HepG2 (cell line): ENCODE results near the gene PMFBP1. TPM values are rescaled to one million over a fixed set of nuclear protein-coding genes. Genes with fewer than 3 reads are reported as not detected.

Experiments used
- ATAC-seq: fragments of 200-7000 bp; cut with Tn5 transposase; 3 replicates; pipeline ENCODE4 v1.9.1; 2020; ENCODE audit warnings: mild to moderate bottlenecking, moderate library complexity
- BruUV-seq: library from RNA; stranded (reverse); fragments of 400-500 nt; replicated peaks from 2 replicates; lab custom pipeline; 2021; lab: Mats Ljungman, UMichigan
- CTCF ChIA-PET: fragments of 300-600 bp; formaldehyde crosslinking; extraction: SDS; loops from one replicate; lab custom pipeline; 2021; ENCODE audit warnings: low total read pairs, inconsistent platforms, low intra/inter-chr PET ratio; lab: Yijun Ruan, JAX
- POLR2A ChIA-PET: fragments of 350-600 bp; sonication (Branson Sonifier 250); formaldehyde crosslinking; loops from one replicate; lab custom pipeline; 2020; ENCODE audit warnings: antibody characterized with exemption, inconsistent platforms; lab: Yijun Ruan, JAX
- DNase-seq: peaks from one replicate; pipeline ENCODE4 v3.0.0-alpha.2; 2015; ENCODE audit warnings: low spot score
- FAIRE-seq: peaks from 3 replicates; lab custom pipeline; 2011; peaks lifted over from hg19 to GRCh38; lab: Jason Lieb, UNC
- H2AFZ ChIP-seq: one replicate; pipeline ENCODE4 v1.6.1; 2011; ENCODE audit warnings: low read length, inconsistent platforms
- H3K27ac ChIP-seq: fragments of 300-600 bp; 3 replicates; pipeline ENCODE4 v1.8.0; 2011; ENCODE audit warnings: mixed run types, mild to moderate bottlenecking, mixed read lengths, low read length, inconsistent platforms; ENCODE audit not compliant: insufficient read depth; ENCODE audit errors: extremely low read length
- H3K27me3 ChIP-seq, 2 experiments: fragments of 200-600 bp in 1 of 2; 2 replicates in 1 of 2; 3 replicates in 1 of 2; pipeline versions ENCODE4 v1.6.0 to v1.8.0; 2011; ENCODE audit warnings: low read length in 2 of 2, mild to moderate bottlenecking in 2 of 2, moderate library complexity in 2 of 2, inconsistent platforms in 1 of 2; ENCODE audit not compliant: insufficient read depth in 2 of 2, control insufficient read depth in 1 of 2
- H3K36me3 ChIP-seq, 2 experiments: fragments of 200-600 bp in 1 of 2; replicated peaks in 1 of 2; 2 replicates in 1 of 2; 3 replicates in 1 of 2; pipeline versions ENCODE4 v1.5.1 to v1.8.0; 2011; ENCODE audit warnings: low read length in 2 of 2, inconsistent platforms in 1 of 2; ENCODE audit not compliant: insufficient read depth in 2 of 2, control insufficient read depth in 1 of 2
- H3K4me1 ChIP-seq: 2 replicates; pipeline ENCODE4 v1.5.1; 2012; ENCODE audit warnings: low read length, inconsistent platforms; ENCODE audit not compliant: insufficient read depth
- H3K4me2 ChIP-seq: 2 replicates; pipeline ENCODE4 v1.6.0; 2011; ENCODE audit warnings: low read depth, low read length, inconsistent platforms
- H3K4me3 ChIP-seq, 3 experiments: fragments of 200-600 bp in 1 of 3; sonication (generic), shearing (Covaris generic) in 1 of 3; replicated peaks in 1 of 3; 2 replicates each; pipeline ENCODE4 v1.5.1; 2011 to 2016; ENCODE audit warnings: low read length in 3 of 3, inconsistent platforms in 2 of 3, low read depth in 2 of 3, mild to moderate bottlenecking in 2 of 3, control low read depth in 1 of 3, mixed read lengths in 1 of 3; ENCODE audit not compliant: insufficient read depth in 1 of 3
- H3K79me2 ChIP-seq: one replicate; pipeline ENCODE4 v1.6.1; 2011; ENCODE audit warnings: low read length, inconsistent platforms; ENCODE audit not compliant: insufficient read depth
- H3K9ac ChIP-seq: 2 replicates; pipeline ENCODE4 v1.6.0; 2011; ENCODE audit warnings: mild to moderate bottlenecking, low read depth, low read length, inconsistent platforms; ENCODE audit not compliant: insufficient read depth
- H3K9me3 ChIP-seq: 2 replicates; pipeline ENCODE4 v1.5.1; 2012; ENCODE audit warnings: mild to moderate bottlenecking, low read length
- H4K20me1 ChIP-seq: 2 replicates; pipeline ENCODE4 v1.6.0; 2011; ENCODE audit warnings: inconsistent platforms, mild to moderate bottlenecking, low read length, moderate library complexity; ENCODE audit not compliant: insufficient read depth
- FLYWCH1 ChIP-seq: sonication (generic); formaldehyde crosslinking; IDR thresholded peaks from 2 replicates; pipeline ENCODE4 v1.8.1; 2023; ENCODE audit warnings: mild to moderate bottlenecking, missing genetic modification reagents
- NCOR1 ChIP-seq: fragments of 200-600 bp; sonication (generic); IDR thresholded peaks from 2 replicates; pipeline ENCODE4 v1.7.0; 2017; ENCODE audit warnings: antibody characterized with exemption, low read length, borderline replicate concordance
- NFE2L1 ChIP-seq: sonication (generic); formaldehyde crosslinking; IDR thresholded peaks from 2 replicates; pipeline ENCODE4 v1.4.0; 2020; ENCODE audit warnings: missing genetic modification reagents, mild to moderate bottlenecking, borderline replicate concordance
- RBFOX2 ChIP-seq: fragments of 200-400 bp; formaldehyde crosslinking; IDR thresholded peaks from 2 replicates; pipeline ENCODE4 v1.6.1; 2017; ENCODE audit warnings: low read depth, mild to moderate bottlenecking, low read length
- REXO4 ChIP-seq: sonication (generic); formaldehyde crosslinking; IDR thresholded peaks from 2 replicates; pipeline ENCODE4 v1.8.0; 2022; ENCODE audit warnings: missing genetic modification reagents, mild to moderate bottlenecking, borderline replicate concordance
- SIX4 ChIP-seq: sonication (generic); formaldehyde crosslinking; IDR thresholded peaks from 2 replicates; pipeline ENCODE4 v1.4.0; 2020; ENCODE audit warnings: missing genetic modification reagents
- SKI ChIP-seq: fragments of 450-650 bp; IDR thresholded peaks from one replicate; pipeline ENCODE4 v1.6.1; 2018; ENCODE audit warnings: mild to moderate bottlenecking; ENCODE audit not compliant: partially characterized antibody
- ZFP41 ChIP-seq: sonication (generic); formaldehyde crosslinking; IDR thresholded peaks from 2 replicates; pipeline ENCODE4 v1.4.0; 2020; ENCODE audit warnings: mild to moderate bottlenecking, missing genetic modification reagents, borderline replicate concordance
- ZFP82 ChIP-seq: sonication (generic); formaldehyde crosslinking; IDR thresholded peaks from 2 replicates; pipeline ENCODE4 v1.5.1; 2020; ENCODE audit warnings: mild to moderate bottlenecking, missing genetic modification reagents, borderline replicate concordance
- ZNF34 ChIP-seq: sonication (generic); formaldehyde crosslinking; IDR thresholded peaks from 2 replicates; pipeline ENCODE4 v1.4.0; 2020; ENCODE audit warnings: mild to moderate bottlenecking, missing genetic modification reagents, borderline replicate concordance
- ZNF816 ChIP-seq: sonication (generic); formaldehyde crosslinking; IDR thresholded peaks from 2 replicates; pipeline ENCODE4 v1.8.0; 2022; ENCODE audit warnings: missing genetic modification reagents, mild to moderate bottlenecking, borderline replicate concordance
- ZNF83 ChIP-seq: sonication (generic); formaldehyde crosslinking; IDR thresholded peaks from 2 replicates; pipeline ENCODE4 v1.4.0; 2020; ENCODE audit warnings: missing genetic modification reagents, mild to moderate bottlenecking, borderline replicate concordance
- WGBS: methylation state at CpG from one replicate; pipeline ENCODE4 v1.1.6; 2017; ENCODE audit warnings: low lambda C conversion rate; 5-methylcytosine and 5-hydroxymethylcytosine counted together
- in situ Hi-C: cut with HindIII; loops from 2 replicates; pipeline ENCODE4 v1.10.0; 2017; ENCODE audit warnings: low pct_unique_long_range_greater_than_20kb; ENCODE audit not compliant: extremely low pct_ligation_motif_present
- intact Hi-C: fragments of 100-400 bp; cut with micrococcal nuclease; formaldehyde crosslinking; loops from one replicate; pipeline ENCODE4 v1.10.0; 2022; ENCODE audit not compliant: unreplicated experiment
- polyA plus RNA-seq, 8 experiments: library from polyadenylated mRNA; depleted of rRNA in 3 of 8; stranded (reverse) in 7 of 8; unstranded in 1 of 8; fragments of >200 nt; fragmentation: Illumina TruSeq in 4 of 8; extraction: Trizol in 4 of 8; gene quantifications; 2 replicates each; pipeline versions ENCODE4 v1.2.1 to v1.2.3, GENCODE V29; 2011 to 2016; ENCODE audit warnings: low read depth in 4 of 8, missing spikeins in 1 of 8, mixed read lengths in 1 of 8; ENCODE audit not compliant: insufficient read depth in 1 of 8
- total RNA-seq, 5 experiments: library from RNA; depleted of rRNA; stranded (reverse); fragments of >200 nt; fragmentation: Illumina TruSeq; extraction: Trizol; gene quantifications; 2 replicates each; pipeline ENCODE4 v1.2.3, GENCODE V29; 2016; ENCODE audit warnings: low read depth in 1 of 5

PMFBP1 gene
- total and polyA plus RNA-seq, 2 of the 13 experiments (the other 11 are each of a cell fraction or from before 2014, with no cell fraction given): 1.9 to 3.8 TPM

GRCh38 chr16:72159801-72160200 is 12.2 kb downstream of the PMFBP1 start:
- DNase-seq: no peak
- TF ChIP-seq NCOR1 (no peak), ZNF816 (CRISPR knock-in tag) (no peak), NFE2L1 (CRISPR knock-in tag) (no peak), ZFP41 (CRISPR knock-in tag) (no peak), ZNF83 (CRISPR knock-in tag) (no peak), REXO4 (CRISPR knock-in tag) (no peak), SKI (no peak), FLYWCH1 (CRISPR knock-in tag) (no peak), RBFOX2 (no peak)
- intact Hi-C loops (no loop called here), in situ Hi-C loops (no loop called here)
- no peak for FAIRE-seq
- H3K9ac ChIP-seq: no peak overlapping the region
- no TSS peak for BruUV-seq
- H3K79me2 ChIP-seq: no peaks in the 10 kb centered on the region
- H2AFZ ChIP-seq: no peak overlapping the region
- ATAC-seq: no peak
- H3K4me2 ChIP-seq: no peak overlapping the region
- no peak overlapping the region for H3K27ac ChIP-seq
- no peaks in the 10 kb centered on the region for H3K9me3 ChIP-seq
- no peak overlapping the region for H3K4me3 ChIP-seq
- POLR2A ChIA-PET: interaction anchor here (0.7 kb wide), 1 partner anchor 1811 kb away, joined by 3 read pairs; no protein-coding TSS in a partner anchor
- H3K4me1 ChIP-seq: peaks cover 7% of the 10 kb centered on the region
- CTCF ChIA-PET: no interaction called here
- H3K36me3 ChIP-seq: no peaks in the 10 kb centered on the region
- H3K27me3 ChIP-seq: no peaks in the 10 kb centered on the region
- H4K20me1 ChIP-seq: no peaks in the 10 kb centered on the region
- 53% methylated on average over 2 of the region's 2 CpGs for WGBS

- no peak overlapping the region for H2AFZ ChIP-seq
- no peaks in the 10 kb centered on the region for H3K79me2 ChIP-seq
- no peaks in the 10 kb centered on the region for H4K20me1 ChIP-seq
- ChIA-PET CTCF (no interaction called here), POLR2A (interaction anchor here (0.7 kb wide), 1 partner anchor 1811 kb away, joined by 3 read pairs; no protein-coding TSS in a partner anchor)
- no TSS peak for BruUV-seq
- H3K4me2 ChIP-seq: no peak overlapping the region
- no peaks in the 10 kb centered on the region for H3K27me3 ChIP-seq
- peak; percentile 31 for DNase-seq
- no peaks in the 10 kb centered on the region for H3K36me3 ChIP-seq
- 63% methylated on average over 2 of the region's 2 CpGs for WGBS
- no peak for ATAC-seq
- TF ChIP-seq ZFP82 (no peak), SIX4 (CRISPR knock-in tag) (peak; percentile 32; the same call in 1 of the 2 replicates), ZNF34 (CRISPR knock-in tag) (no peak)
- FAIRE-seq: no peak
- in situ Hi-C loops (no loop called here), intact Hi-C loops (no loop called here)
- H3K4me1 ChIP-seq: peaks cover 7% of the 10 kb centered on the region
- no peak overlapping the region for H3K4me3 ChIP-seq
- H3K9ac ChIP-seq: no peak overlapping the region
- no peaks in the 10 kb centered on the region for H3K9me3 ChIP-seq
- no peak overlapping the region for H3K27ac ChIP-seq
These were observed 12.6 kb downstream of the PMFBP1 start for GRCh38 chr16:72159386-72159785.
